ENCODE measurements around the gene INPP5A. TPM values are rescaled to one million over a fixed set of nuclear protein-coding genes. Genes with fewer than 3 reads are reported as not detected.

INPP5A gene
- total and polyA plus RNA-seq, 10 donors = 11.1 to 41.3 (median 30.8) TPM

GRCh38 chr10:132660385-132660784 is 122.8 kb downstream of the INPP5A start:
- WGBS, 5 donors = 86 to 93% (median 88%) methylated on average over 3 of the region's 3 CpGs
- Histone ChIP-seq H3K36me3 (peaks cover 0 to 91% (median 16%) of the 10 kb centered on the region in 6 donors), H3K4me3 (no peak overlapping the region), H3K27me3 (replicated peaks in 1 of 7) (no peaks in the 10 kb centered on the region), H3K9me3 (no peaks in the 10 kb centered on the region), H3K4me1 (peaks cover 0 to 11% (median 6%) of the 10 kb centered on the region in 6 donors), H3K27ac (no peak overlapping the region)
- intact Hi-C loops (cut with DNase I; ENCODE audit: low total_unique reads) = no loop called here
- peak; percentile 37 for DNase-seq
- TF ChIP-seq POLR2A (IDR thresholded peaks at IDR 0.05) (no peak), POLR2AphosphoS5 (IDR thresholded peaks at IDR 0.05) (no peak), CTCF (IDR thresholded peaks at IDR 0.05 in 8 of 11, conservative IDR thresholded peaks at IDR 0.05 in 3 of 11) (no peak)

GRCh38 chr10:132662186-132662920 is 124.8 kb downstream of the INPP5A start:
- Histone ChIP-seq H3K27ac (no peak overlapping the region), H3K9me3 (no peaks in the 10 kb centered on the region), H3K36me3 (peaks cover 0 to 71% (median 16%) of the 10 kb centered on the region in 6 donors), H3K4me1 (peaks cover 0 to 24% (median 10%) of the 10 kb centered on the region in 6 donors), H3K4me3 (no peak overlapping the region), H3K27me3 (replicated peaks in 1 of 7) (no peaks in the 10 kb centered on the region)
- no peak for TF ChIP-seq CTCF (IDR thresholded peaks at IDR 0.05 in 8 of 11, conservative IDR thresholded peaks at IDR 0.05 in 3 of 11)
- no peak for TF ChIP-seq POLR2A (IDR thresholded peaks at IDR 0.05)
- TF ChIP-seq POLR2AphosphoS5 (IDR thresholded peaks at IDR 0.05) = no peak
- intact Hi-C loops (cut with DNase I; ENCODE audit: low total_unique reads) = no loop called here
- peak; percentile 63 for DNase-seq
- WGBS, 5 donors = 91 to 95% (median 95%) methylated on average over 19 of the region's 19 CpGs

GRCh38 chr10:132663666-132664365 is 126.2 kb downstream of the INPP5A start:
- Histone ChIP-seq H3K4me3 (no peak overlapping the region), H3K36me3 (peaks cover 0 to 57% (median 15%) of the 10 kb centered on the region in 6 donors), H3K9me3 (no peaks in the 10 kb centered on the region), H3K4me1 (peaks cover 0 to 19% (median 5%) of the 10 kb centered on the region in 6 donors), H3K27ac (no peak overlapping the region), H3K27me3 (replicated peaks in 1 of 7) (no peaks in the 10 kb centered on the region)
- TF ChIP-seq POLR2A (IDR thresholded peaks at IDR 0.05) (no peak), CTCF (IDR thresholded peaks at IDR 0.05 in 8 of 11, conservative IDR thresholded peaks at IDR 0.05 in 3 of 11) (no peak), POLR2AphosphoS5 (IDR thresholded peaks at IDR 0.05) (no peak)
- WGBS, 5 donors = 94 to 96% (median 95%) methylated on average over 29 of the region's 29 CpGs
- intact Hi-C loops (cut with DNase I; ENCODE audit: low total_unique reads) = no loop called here
- DNase-seq = peak; percentile 61

GRCh38 chr10:132664407-132664806 is 126.8 kb downstream of the INPP5A start:
- Histone ChIP-seq H3K27me3 (replicated peaks in 1 of 7) (no peaks in the 10 kb centered on the region), H3K36me3 (peaks cover 0 to 51% (median 9%) of the 10 kb centered on the region in 6 donors), H3K9me3 (no peaks in the 10 kb centered on the region), H3K4me3 (no peak overlapping the region), H3K4me1 (peaks cover 0 to 19% (median 4%) of the 10 kb centered on the region in 6 donors), H3K27ac (no peak overlapping the region)
- WGBS, 5 donors = 81 to 89% (median 86%) methylated on average over 3 to 6 of the region's 6 CpGs
- peak; percentile 36 for DNase-seq
- no peak for TF ChIP-seq CTCF (IDR thresholded peaks at IDR 0.05 in 8 of 11, conservative IDR thresholded peaks at IDR 0.05 in 3 of 11)
- no peak for TF ChIP-seq POLR2A (IDR thresholded peaks at IDR 0.05)
- TF ChIP-seq POLR2AphosphoS5 (IDR thresholded peaks at IDR 0.05) = no peak
- intact Hi-C loops (cut with DNase I; ENCODE audit: low total_unique reads) = no loop called here
